Esophagus squamous epithelium (tissue), 5 donors: Measurements from ENCODE around the gene EEF1G. TPM values are rescaled to one million over a fixed set of nuclear protein-coding genes. Genes with fewer than 3 reads are reported as not detected.
"Not testable (repeated sequence)": the region's sequence is repeated elsewhere in the genome, so short reads cannot be mapped to it uniquely, and the experiment has no call there.

Source experiments
- DNase-seq: peaks from one replicate; lab custom pipeline; 2025; lab: John Stamatoyannopoulos, UW
- H3K27ac ChIP-seq, 4 donors: fragments of 200-600 bp; sonication (generic); one replicate each; pipeline ENCODE4 v1.5.1; 2016 to 2019; ENCODE audit warnings: mild to moderate bottlenecking in 1 of 4
- H3K27me3 ChIP-seq, 4 donors: fragments of 200-600 bp; sonication (generic); 1 replicate in 3 of 4; 2 replicates in 1 of 4; pipeline versions ENCODE4 v1.5.1 to v1.6.0; 2017 to 2021; ENCODE audit warnings: antibody characterized with exemption in 1 of 4
- H3K36me3 ChIP-seq, 3 donors: fragments of 200-600 bp; sonication (generic); one replicate each; pipeline ENCODE4 v1.5.1; 2016 to 2019
- H3K4me1 ChIP-seq, 3 donors: fragments of 200-600 bp; sonication (generic); one replicate each; pipeline ENCODE4 v1.5.1; 2017 to 2019
- H3K4me3 ChIP-seq, 4 donors: fragments of 200-600 bp; sonication (generic); 1 replicate in 3 of 4; 2 replicates in 1 of 4; pipeline ENCODE4 v1.5.1; 2016 to 2019; ENCODE audit warnings: mild to moderate bottlenecking in 2 of 4, moderate library complexity in 1 of 4
- H3K9me3 ChIP-seq, 3 donors: fragments of 200-600 bp; sonication (generic); one replicate each; pipeline ENCODE4 v1.5.1; 2016 to 2019
- POLR2A ChIP-seq, 4 donors: fragments of 450-650 bp; IDR thresholded peaks; one replicate each; pipeline ENCODE4 v1.6.1; 2017; ENCODE audit warnings: antibody characterized with exemption in 4 of 4, mild to moderate bottlenecking in 4 of 4, moderate library complexity in 3 of 4
- WGBS, 2 donors: methylation state at CpG; one replicate each; pipeline ENCODE4 v1.1.5; 2018; 5-methylcytosine and 5-hydroxymethylcytosine counted together
- intact Hi-C: fragments of 100-400 bp; cut with DNase I; formaldehyde crosslinking; loops from one replicate; pipeline ENCODE4 v1.15.0; 2022
- total RNA-seq, 4 donors: library from RNA; depleted of rRNA; stranded (reverse); fragments of >200 nt; gene quantifications; one replicate each; pipeline ENCODE4 v1.1.0, GENCODE V29; 2016
- TF ChIP-seq, protein P1 (sequence below), 6 experiments: fragments of 450-650 bp in 4 of 6; fragments of 200-600 bp in 2 of 6; sonication (generic) in 2 of 6; IDR thresholded peaks; one replicate each; pipeline ENCODE4 v1.5.1; 2016 to 2019; ENCODE audit warnings: antibody characterized with exemption in 6 of 6, mild to moderate bottlenecking in 4 of 6, moderate library complexity in 4 of 6
- donor health status: DM: yes; HTN: yes; CAD: no.

The EEF1G gene
- total RNA-seq, 4 donors from 2014 or later = 1,144 to 2,095 (median 1,685) TPM

DNA sequence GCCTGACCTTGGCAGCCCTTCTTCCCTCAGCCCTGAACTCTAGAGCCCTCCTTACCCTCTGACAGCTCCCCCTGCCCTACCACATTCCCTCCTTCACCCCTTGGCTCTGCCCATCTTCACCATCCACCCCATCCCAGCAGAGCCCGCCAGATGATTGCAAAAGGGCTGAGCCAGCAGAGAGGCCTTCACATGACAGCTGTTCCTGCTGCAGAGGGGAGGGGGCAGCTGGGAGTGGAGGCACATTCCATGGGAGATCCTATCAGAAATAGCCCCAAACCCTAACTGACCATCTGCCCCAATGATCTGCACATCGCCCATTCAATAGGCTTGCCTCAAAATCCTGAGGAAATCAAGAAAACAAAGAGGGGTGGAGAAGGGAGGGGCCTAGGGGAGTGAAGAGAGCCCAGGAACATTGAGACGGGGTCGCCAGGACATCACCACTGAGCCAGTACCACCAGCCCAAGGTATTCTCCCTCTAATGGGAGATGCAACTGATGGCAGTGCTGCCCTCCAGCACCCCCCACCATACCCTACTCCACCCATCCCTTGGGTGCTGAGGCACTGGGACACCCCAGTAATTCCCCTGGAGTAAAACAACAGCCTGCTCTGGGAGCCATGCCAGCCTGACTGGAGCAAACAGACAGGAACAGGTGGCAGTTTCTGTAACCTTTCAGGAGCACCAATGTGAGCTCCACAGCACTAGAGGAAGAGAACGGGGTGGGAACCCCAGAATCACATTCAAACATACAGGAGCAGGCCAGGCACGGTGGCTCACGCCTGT, 19.1 kb downstream of the EEF1G start:
- H3K4me3 ChIP-seq = peak overlapping the region in 1 of 4 donors; percentile 52
- intact Hi-C loops = loop anchor here (5.0 kb wide), 1 partner anchor 157 kb away; no protein-coding TSS in a partner anchor
- TF ChIP-seq, protein P1, sequence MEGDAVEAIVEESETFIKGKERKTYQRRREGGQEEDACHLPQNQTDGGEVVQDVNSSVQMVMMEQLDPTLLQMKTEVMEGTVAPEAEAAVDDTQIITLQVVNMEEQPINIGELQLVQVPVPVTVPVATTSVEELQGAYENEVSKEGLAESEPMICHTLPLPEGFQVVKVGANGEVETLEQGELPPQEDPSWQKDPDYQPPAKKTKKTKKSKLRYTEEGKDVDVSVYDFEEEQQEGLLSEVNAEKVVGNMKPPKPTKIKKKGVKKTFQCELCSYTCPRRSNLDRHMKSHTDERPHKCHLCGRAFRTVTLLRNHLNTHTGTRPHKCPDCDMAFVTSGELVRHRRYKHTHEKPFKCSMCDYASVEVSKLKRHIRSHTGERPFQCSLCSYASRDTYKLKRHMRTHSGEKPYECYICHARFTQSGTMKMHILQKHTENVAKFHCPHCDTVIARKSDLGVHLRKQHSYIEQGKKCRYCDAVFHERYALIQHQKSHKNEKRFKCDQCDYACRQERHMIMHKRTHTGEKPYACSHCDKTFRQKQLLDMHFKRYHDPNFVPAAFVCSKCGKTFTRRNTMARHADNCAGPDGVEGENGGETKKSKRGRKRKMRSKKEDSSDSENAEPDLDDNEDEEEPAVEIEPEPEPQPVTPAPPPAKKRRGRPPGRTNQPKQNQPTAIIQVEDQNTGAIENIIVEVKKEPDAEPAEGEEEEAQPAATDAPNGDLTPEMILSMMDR (IDR thresholded peaks at IDR 0.05) = no peak
- TF ChIP-seq POLR2A (IDR thresholded peaks at IDR 0.05) = no peak
- peak overlapping the region; percentile 92 to 95 (median 94) for H3K27ac ChIP-seq
- H3K36me3 ChIP-seq = peaks cover 0 to 22% (median 8%) of the 10 kb centered on the region in 3 donors
- 35 to 58% methylated on average over 5 to 6 of the region's 7 CpGs for WGBS, 2 donors
- no peak for DNase-seq
- H3K27me3 ChIP-seq = no peaks in the 10 kb centered on the region
- H3K4me1 ChIP-seq = peaks cover 73 to 100% (median 89%) of the 10 kb centered on the region in 3 donors
- no peaks in the 10 kb centered on the region for H3K9me3 ChIP-seq

- no peak for DNase-seq
- WGBS, 2 donors = 32 to 45% methylated on average over 4 to 7 of the region's 8 CpGs
- H3K27me3 ChIP-seq = no peaks in the 10 kb centered on the region
Observed at GRCh38 chr11:62553839-62554361, 19.8 kb downstream of the EEF1G start.

GRCh38 chr11:62553080-62553838, 20.4 kb downstream of the EEF1G start:
- peak overlapping the region; percentile 1 to 52 (median 29) for H3K4me3 ChIP-seq
- H3K27me3 ChIP-seq = no peaks in the 10 kb centered on the region
- WGBS, 2 donors = 2% methylated on average over 15 of the region's 15 CpGs

More at GRCh38 chr11:62553839-62554361, 19.8 kb downstream of the EEF1G start:
- Histone ChIP-seq H3K36me3 (peaks cover 0 to 15% (median 4%) of the 10 kb centered on the region in 3 donors), H3K4me3 (peak overlapping the region in 2 of 4 donors; percentile 29 to 52), H3K9me3 (no peaks in the 10 kb centered on the region), H3K27ac (peak overlapping the region; percentile 92 to 95 (median 94)), H3K4me1 (peaks cover 80 to 100% (median 91%) of the 10 kb centered on the region in 3 donors)
- intact Hi-C loops = no loop called here
- TF ChIP-seq, protein P1 (IDR thresholded peaks at IDR 0.05) = peak in 1 of 6 experiments; percentile 2
- no peak for TF ChIP-seq POLR2A (IDR thresholded peaks at IDR 0.05)

GRCh38 chr11:62552485-62553079, 21.1 kb downstream of the EEF1G start:
- intact Hi-C loops = no loop called here

More at GRCh38 chr11:62553080-62553838, 20.4 kb downstream of the EEF1G start:
- DNase-seq = no peak
- peak overlapping the region; percentile 92 to 95 (median 94) for H3K27ac ChIP-seq
- peaks cover 85 to 100% (median 91%) of the 10 kb centered on the region in 3 donors for H3K4me1 ChIP-seq
- TF ChIP-seq, protein P1 (IDR thresholded peaks at IDR 0.05) = no peak
- TF ChIP-seq POLR2A (IDR thresholded peaks at IDR 0.05) = peak in 2 of 4 donors; percentile 59 to 65
- intact Hi-C loops = no loop called here
- H3K9me3 ChIP-seq = no peaks in the 10 kb centered on the region
- H3K36me3 ChIP-seq = peaks cover 0 to 8% (median 0%) of the 10 kb centered on the region in 3 donors

GRCh38 chr11:62550478-62550877, 23.2 kb downstream of the EEF1G start:
- WGBS, 2 donors = 91 to 96% methylated on average over 1 to 2 of the region's 2 CpGs
- intact Hi-C loops, H3K36me3 ChIP-seq, H3K27me3 ChIP-seq, H3K4me3 ChIP-seq, DNase-seq, H3K9me3 ChIP-seq: not testable (repeated sequence)
- peaks cover 66 to 86% (median 71%) of the 10 kb centered on the region in 3 donors for H3K4me1 ChIP-seq
- H3K27ac ChIP-seq = peak overlapping the region in 3 of 4 donors; percentile 93 to 100 (median 95)

More at GRCh38 chr11:62552485-62553079, 21.1 kb downstream of the EEF1G start:
- no peak for DNase-seq
- Histone ChIP-seq H3K4me1 (peaks cover 86 to 100% (median 87%) of the 10 kb centered on the region in 3 donors), H3K27me3 (no peaks in the 10 kb centered on the region), H3K27ac (peak overlapping the region; percentile 92 to 95 (median 94)), H3K36me3 (peaks cover 0 to 2% (median 0%) of the 10 kb centered on the region in 3 donors), H3K9me3 (no peaks in the 10 kb centered on the region), H3K4me3 (peak overlapping the region; percentile 1 to 52 (median 29))
- WGBS, 2 donors = 10 to 22% methylated on average over 4 of the region's 4 CpGs
- no peak for TF ChIP-seq POLR2A (IDR thresholded peaks at IDR 0.05)
- TF ChIP-seq, protein P1 (IDR thresholded peaks at IDR 0.05) = no peak
